Endothelial cell of umbilical vein (primary cell): ENCODE results near the gene ZNF182. TPM values are rescaled to one million over a fixed set of nuclear protein-coding genes. Genes with fewer than 3 reads are reported as not detected.
"Not testable (repeated sequence)": the region's sequence is repeated elsewhere in the genome, so short reads cannot be mapped to it uniquely, and the experiment has no call there.

Experiments
- BruUV-seq: library from RNA; stranded (reverse); fragments of 400-500 nt; replicated peaks from 2 replicates; lab custom pipeline; 2021; lab: Mats Ljungman, UMichigan
- CTCF ChIA-PET: fragments of 300-600, 350-600 bp; sonication (Branson Sonifier 250); formaldehyde crosslinking; loops from one replicate; lab custom pipeline; 2021; ENCODE audit warnings: antibody characterized with exemption, inconsistent platforms; lab: Charles Lee
- POLR2A ChIA-PET: fragments of 300-600, 350-600 bp; sonication (Branson Sonifier 250); formaldehyde crosslinking; loops from one replicate; lab custom pipeline; 2021; ENCODE audit warnings: antibody characterized with exemption, inconsistent platforms; lab: Charles Lee
- DNase-seq: peaks from one replicate; pipeline ENCODE4 v3.0.0-alpha.2; 2011; ENCODE audit warnings: low read depth, low spot score
- FAIRE-seq: peaks from 2 replicates; lab custom pipeline; 2011; peaks lifted over from hg19 to GRCh38; lab: Jason Lieb, UNC
- H2AFZ ChIP-seq: 2 replicates; pipeline ENCODE4 v1.6.0; 2012; ENCODE audit warnings: low read depth, low read length, control low read depth, inconsistent platforms
- H3K27ac ChIP-seq: 2 replicates; pipeline ENCODE4 v1.5.1; 2011; ENCODE audit warnings: low read depth, mild to moderate bottlenecking, control low read depth, low read length, moderate library complexity; ENCODE audit not compliant: insufficient read depth
- H3K27me3 ChIP-seq, 2 experiments: 2 replicates each; pipeline versions ENCODE4 v1.6.0 to v1.6.1; 2011; ENCODE audit warnings: low read length in 2 of 2, mixed read lengths in 1 of 2; ENCODE audit not compliant: control insufficient read depth in 2 of 2, insufficient read depth in 2 of 2
- H3K36me3 ChIP-seq, 2 experiments: 2 replicates in 1 of 2; 3 replicates in 1 of 2; pipeline ENCODE4 v1.5.1; 2011; ENCODE audit warnings: low read length in 2 of 2, mild to moderate bottlenecking in 1 of 2, moderate library complexity in 1 of 2; ENCODE audit not compliant: control insufficient read depth in 2 of 2, insufficient read depth in 2 of 2; ENCODE audit errors: extremely low read depth in 1 of 2
- H3K4me1 ChIP-seq: 3 replicates; pipeline ENCODE4 v1.5.1; 2011; ENCODE audit warnings: mild to moderate bottlenecking, low read length; ENCODE audit not compliant: control insufficient read depth, insufficient read depth; ENCODE audit errors: extremely low read depth
- H3K4me2 ChIP-seq: 2 replicates; pipeline ENCODE4 v1.6.1; 2011; ENCODE audit warnings: low read length, control low read depth, mixed read lengths; ENCODE audit not compliant: insufficient read depth
- H3K4me3 ChIP-seq, 3 experiments: fragments of 200-600 bp in 1 of 3; sonication (generic), shearing (Covaris generic) in 1 of 3; replicated peaks in 1 of 3; 2 replicates each; pipeline ENCODE4 v1.5.1; 2011 to 2016; ENCODE audit warnings: control low read depth in 3 of 3, low read length in 3 of 3, mild to moderate bottlenecking in 2 of 3, inconsistent platforms in 1 of 3, low read depth in 1 of 3, moderate library complexity in 1 of 3; ENCODE audit not compliant: insufficient read depth in 1 of 3
- H3K79me2 ChIP-seq: 2 replicates; pipeline ENCODE4 v1.6.0; 2012; ENCODE audit warnings: low read length, inconsistent platforms; ENCODE audit not compliant: control insufficient read depth, insufficient read depth
- H3K9ac ChIP-seq: replicated peaks from 2 replicates; pipeline ENCODE3; 2011; ENCODE audit warnings: low read length, control low read depth; ENCODE audit not compliant: insufficient read depth; ENCODE audit errors: extremely low read depth
- H3K9me1 ChIP-seq: replicated peaks from 3 replicates; pipeline ENCODE4 v1.6.0; 2011; ENCODE audit warnings: mild to moderate bottlenecking, low read length; ENCODE audit not compliant: control insufficient read depth, insufficient read depth; ENCODE audit errors: extremely low read depth
- H3K9me3 ChIP-seq: replicated peaks from 2 replicates; pipeline ENCODE4 v1.5.1; 2012; ENCODE audit warnings: low read length, inconsistent platforms; ENCODE audit not compliant: control insufficient read depth, insufficient read depth
- H4K20me1 ChIP-seq: replicated peaks from 2 replicates; pipeline ENCODE3; 2011; ENCODE audit warnings: mild to moderate bottlenecking, low read length; ENCODE audit not compliant: control insufficient read depth, insufficient read depth; ENCODE audit errors: extremely low read depth
- dilution Hi-C: fragments of 300-500 bp; cut with MboI; formaldehyde crosslinking; loops from one replicate; pipeline ENCODE4 v1.15.0; 2019; ENCODE audit warnings: low sequenced_read_pairs; ENCODE audit not compliant: extremely low pct_ligation_motif_present
- intact Hi-C: fragments of 100-400 bp; cut with micrococcal nuclease; formaldehyde crosslinking; loops from one replicate; pipeline ENCODE4 v1.10.0; 2022
- polyA plus RNA-seq, 4 experiments: library from polyadenylated mRNA; depleted of rRNA in 3 of 4; stranded (reverse) in 3 of 4; unstranded in 1 of 4; fragments of >200 nt; gene quantifications; 2 replicates each; pipeline versions ENCODE4 v1.2.1 to v1.2.3, GENCODE V29; 2011 to 2012; ENCODE audit warnings: missing spikeins in 1 of 4
- total RNA-seq: library from RNA; stranded (reverse); gene quantifications from 2 replicates; pipeline ENCODE4 v1.2.3, GENCODE V29; 2021

ZNF182 gene
- total and polyA plus RNA-seq, 2 donors (not counting 3 experiments of a cell fraction or from before 2014, with no cell fraction given): 0.90 to 3.9 TPM

DNA sequence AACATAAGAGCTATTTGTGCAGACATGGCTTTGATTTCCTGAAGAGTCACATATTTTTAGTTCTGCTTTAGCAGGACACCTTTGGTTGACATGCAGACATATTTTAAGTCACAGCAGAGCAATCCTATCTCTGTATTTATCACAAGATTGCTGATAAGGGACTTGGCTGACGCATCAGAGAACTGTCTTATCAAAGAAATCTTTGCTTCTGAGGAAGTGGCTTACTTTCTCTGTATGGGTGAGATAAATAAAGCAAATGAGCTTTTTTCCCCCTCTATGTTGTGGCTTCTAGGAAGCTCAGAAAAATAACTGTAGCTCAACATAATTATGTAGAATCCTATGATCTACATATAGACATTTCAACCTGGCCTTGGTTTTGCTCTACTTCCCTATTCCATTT is 16.1 kb upstream of the ZNF182 start:
- not testable (repeated sequence) for BruUV-seq

DNA sequence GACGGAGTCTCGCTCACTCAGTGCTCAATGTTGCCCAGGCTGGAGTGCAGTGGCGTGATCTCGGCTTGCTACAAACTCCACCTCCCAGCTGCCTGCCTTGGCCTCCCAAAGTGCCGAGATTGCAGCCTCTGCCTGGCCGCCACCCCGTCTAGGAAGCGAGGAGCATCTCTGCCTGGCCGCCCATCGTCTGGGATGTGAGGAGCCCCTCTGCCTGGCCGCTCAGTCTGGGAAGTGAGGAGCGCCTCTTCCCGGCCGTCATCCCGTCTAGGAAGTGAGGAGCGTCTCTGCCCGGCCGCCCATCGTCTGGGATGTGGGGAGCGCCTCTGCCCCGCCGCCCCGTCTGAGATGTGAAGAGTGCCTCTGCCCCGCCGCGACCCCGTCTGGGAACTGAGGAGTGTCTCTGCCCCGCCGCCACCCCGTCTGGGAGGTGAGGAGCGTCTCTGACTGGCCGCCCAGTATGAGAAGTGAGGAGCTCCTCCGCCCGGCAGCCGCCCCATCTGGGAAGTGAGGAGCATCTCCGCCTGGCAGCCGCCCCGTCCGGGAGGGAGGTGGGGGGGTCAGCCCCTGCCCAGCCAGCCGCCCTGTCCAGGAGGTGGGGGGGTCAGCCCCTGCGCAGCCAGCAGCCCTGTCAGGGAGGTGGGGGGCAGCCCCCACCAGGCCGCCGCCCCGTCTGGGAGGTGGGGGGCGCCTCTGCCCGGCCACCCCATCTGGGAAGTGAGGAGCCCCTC is 13.0 kb upstream of the ZNF182 start:
- intact Hi-C loops: not testable (repeated sequence)

More for the DNA sequence above, 16.1 kb upstream of the ZNF182 start:
- peak; percentile 78 for FAIRE-seq
- H3K27ac ChIP-seq, H2AFZ ChIP-seq, dilution Hi-C loops, H3K9me1 ChIP-seq, CTCF ChIA-PET, intact Hi-C loops, POLR2A ChIA-PET, H3K4me1 ChIP-seq, H3K4me3 ChIP-seq, H3K27me3 ChIP-seq, H3K9ac ChIP-seq, H4K20me1 ChIP-seq, H3K36me3 ChIP-seq, DNase-seq, H3K79me2 ChIP-seq, H3K9me3 ChIP-seq, H3K4me2 ChIP-seq: not testable (repeated sequence)

DNA sequence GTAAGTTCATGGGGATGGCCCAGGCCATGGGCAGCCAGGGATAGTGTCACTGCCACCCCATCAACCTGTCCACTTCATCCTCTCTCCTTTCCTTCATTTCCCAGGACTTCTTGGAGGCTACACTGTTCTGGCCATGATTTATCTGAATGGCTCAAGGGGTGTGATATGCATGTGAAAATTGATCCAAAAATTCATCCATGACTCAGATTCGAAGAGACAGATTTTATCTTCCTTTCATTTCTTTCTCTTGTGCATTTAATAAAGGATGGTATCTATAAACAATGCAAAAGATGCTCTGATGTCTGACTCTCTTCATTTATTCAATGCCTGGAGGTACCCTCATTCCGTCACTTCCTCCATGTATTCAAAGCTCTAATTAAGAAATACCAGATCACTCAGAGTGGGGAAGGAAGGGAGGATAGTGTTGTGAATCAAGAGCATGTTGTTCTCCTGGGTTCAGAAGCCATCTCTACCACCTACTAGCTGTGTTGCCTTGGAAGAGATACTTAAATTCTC is 5.7 kb upstream of the ZNF182 start:
- POLR2A ChIA-PET, BruUV-seq, H3K79me2 ChIP-seq, H3K4me2 ChIP-seq, H4K20me1 ChIP-seq, DNase-seq, H3K27ac ChIP-seq, H3K9me3 ChIP-seq, H2AFZ ChIP-seq, H3K9me1 ChIP-seq, H3K4me1 ChIP-seq, H3K27me3 ChIP-seq, dilution Hi-C loops, intact Hi-C loops, H3K9ac ChIP-seq, H3K4me3 ChIP-seq, FAIRE-seq, CTCF ChIA-PET, H3K36me3 ChIP-seq: not testable (repeated sequence)

More for the DNA sequence above, 13.0 kb upstream of the ZNF182 start:
- dilution Hi-C loops, H3K9ac ChIP-seq, H3K9me3 ChIP-seq, H3K36me3 ChIP-seq, FAIRE-seq, CTCF ChIA-PET, H3K9me1 ChIP-seq, H3K4me3 ChIP-seq, H4K20me1 ChIP-seq, H2AFZ ChIP-seq, POLR2A ChIA-PET, DNase-seq, H3K79me2 ChIP-seq, H3K4me1 ChIP-seq, H3K27ac ChIP-seq, H3K27me3 ChIP-seq, H3K4me2 ChIP-seq, BruUV-seq: not testable (repeated sequence)

DNA sequence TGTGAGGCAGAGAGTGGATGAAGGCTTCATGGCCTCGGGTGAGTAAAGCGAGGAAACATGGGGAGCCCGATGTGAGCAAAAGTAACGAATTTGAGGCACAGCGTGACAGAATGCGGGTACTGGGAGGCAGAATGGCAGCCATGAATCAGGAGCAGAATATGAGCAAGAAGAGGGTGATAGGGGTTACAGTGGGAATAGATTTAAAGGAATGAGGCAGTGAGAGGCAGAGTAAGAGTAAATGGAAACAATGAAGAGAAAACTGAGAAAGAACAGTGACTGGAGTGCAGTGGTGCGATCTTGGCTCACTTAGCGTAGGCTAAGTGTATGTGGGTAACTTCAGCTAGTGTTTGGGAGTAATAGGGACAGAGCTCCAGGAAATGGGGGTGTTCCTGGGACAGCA is 2.9 kb upstream of the ZNF182 start, which contains the start of gene SPACA5:
Gene SPACA5, plus strand, starts transcription at position 301 of the 400 bp plus-strand sequence. CDS start 815 bp downstream, outside the sequence.
- H4K20me1 ChIP-seq, H3K4me3 ChIP-seq, H3K27ac ChIP-seq, H2AFZ ChIP-seq, intact Hi-C loops, FAIRE-seq, DNase-seq, H3K27me3 ChIP-seq, H3K79me2 ChIP-seq, H3K4me1 ChIP-seq, H3K4me2 ChIP-seq, H3K9me1 ChIP-seq, H3K9me3 ChIP-seq, dilution Hi-C loops, H3K9ac ChIP-seq, POLR2A ChIA-PET, H3K36me3 ChIP-seq, CTCF ChIA-PET, BruUV-seq: not testable (repeated sequence)
